Right lobe of liver (tissue), 6 donors: ENCODE results near the gene SPEF2. TPM values are rescaled to one million over a fixed set of nuclear protein-coding genes. Genes with fewer than 3 reads are reported as not detected.

Experiments
- ATAC-seq, 4 donors: fragments of 200-7000 bp; cut with Tn5 transposase; one replicate each; pipeline ENCODE4 v1.9.1; 2020; ENCODE audit warnings: mild to moderate bottlenecking in 4 of 4, moderate library complexity in 4 of 4
- DNase-seq, 3 donors: peaks; one replicate each; pipeline ENCODE4 v3.0.0-alpha.2; 2020
- H3K27ac ChIP-seq, 3 donors: fragments of 200-600 bp; one replicate each; pipeline ENCODE4 v1.8.0; 2022
- H3K27me3 ChIP-seq, 2 donors: fragments of 200-600 bp; one replicate each; pipeline ENCODE4 v1.8.0; 2022
- H3K36me3 ChIP-seq, 4 donors: fragments of 200-600 bp; sonication (generic) in 1 of 4; one replicate each; pipeline versions ENCODE4 v1.5.1 to v1.8.0; 2017 to 2022; ENCODE audit warnings: control low read depth in 1 of 4
- H3K4me1 ChIP-seq, 4 donors: fragments of 200-600 bp; sonication (generic) in 1 of 4; one replicate each; pipeline versions ENCODE4 v1.5.1 to v1.8.0; 2017 to 2022; ENCODE audit warnings: control low read depth in 1 of 4
- H3K4me3 ChIP-seq, 3 donors: fragments of 200-600 bp; one replicate each; pipeline ENCODE4 v1.8.0; 2022
- H3K9me3 ChIP-seq, 4 donors: fragments of 200-600 bp; sonication (generic) in 1 of 4; one replicate each; pipeline versions ENCODE4 v1.5.1 to v1.8.0; 2017 to 2022; ENCODE audit warnings: control low read depth in 1 of 4
- POLR2A ChIP-seq: fragments of 450-650 bp; IDR thresholded peaks from one replicate; pipeline ENCODE4 v1.6.1; 2017; ENCODE audit warnings: antibody characterized with exemption, mild to moderate bottlenecking
- WGBS: methylation state at CpG from one replicate; pipeline ENCODE4 v1.1.6; 2018; ENCODE audit warnings: low coverage, low lambda C conversion rate; ENCODE audit not compliant: insufficient coverage; ENCODE audit errors: missing lambda C conversion rate; 5-methylcytosine and 5-hydroxymethylcytosine counted together
- intact Hi-C, 2 donors: fragments of 100-400 bp; cut with DNase I; formaldehyde crosslinking; loops; one replicate each; pipeline versions ENCODE4 v1.11.2 to v1.14.1; 2022
- small RNA-seq, 2 experiments: library from RNA; depleted of rRNA; stranded (forward); fragments of <200 nt; gene quantifications; one replicate each; pipeline ENCODE3, GENCODE V24; 2016
- total RNA-seq, 6 experiments: library from RNA; depleted of rRNA in 2 of 6; stranded (reverse); fragments of >200 nt in 2 of 6; fragmentation: NEBNext Ultra II Directional in 3 of 6; extraction: Animal tissue kit (Norgen Biotek cat#: 25700) in 3 of 6; gene quantifications; one replicate each; pipeline versions ENCODE4 v1.1.0 to v1.2.4, GENCODE V29; 2016 to 2023
- TF ChIP-seq, protein P1 (sequence below), 4 donors: fragments of 200-600 bp in 3 of 4; fragments of 450-650 bp in 1 of 4; IDR thresholded peaks; one replicate each; pipeline versions ENCODE4 v1.5.1 to v1.8.0; 2016 to 2022; ENCODE audit warnings: antibody characterized with exemption in 4 of 4, mild to moderate bottlenecking in 2 of 4
- donor health status: DM: no; HTN: yes; CAD: no.
- donor health status: DM: no; HTN: no; CAD: no.
- donor health status: DM: no; HTN: no; CAD: no.
- donor health status: DM: no; HTN: yes; CAD: no.
- donor health status: DM: no; HTN: yes; CAD: no.

SPEF2 gene
- total RNA-seq, 6 experiments from 2014 or later = 0.74 to 3.3 (median 2.0) TPM

DNA sequence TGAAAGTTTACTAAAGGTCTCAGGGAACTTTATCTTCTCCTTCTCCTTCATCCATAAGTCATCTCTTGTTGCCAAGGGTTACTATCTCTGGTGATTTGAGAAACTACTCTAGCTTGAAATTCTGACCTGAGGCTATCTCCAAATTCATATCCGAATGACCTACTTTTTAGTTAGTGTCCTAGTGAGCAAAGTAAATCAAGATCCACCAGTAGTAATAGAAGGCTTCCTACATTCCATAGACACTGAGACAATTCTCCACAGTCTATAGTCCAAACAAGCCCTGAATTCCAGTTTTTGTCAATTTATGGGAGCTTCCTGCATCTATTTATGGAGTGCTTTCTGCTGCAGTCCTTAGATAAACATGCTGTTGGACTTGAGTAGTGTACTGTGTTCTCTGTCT, 244.1 kb downstream of the SPEF2 start:
- 80% methylated on average over 1 of the region's 1 CpG for WGBS
- intact Hi-C loops = no loop called here
- Histone ChIP-seq H3K27me3 (no peaks in the 10 kb centered on the region), H3K9me3 (no peaks in the 10 kb centered on the region), H3K36me3 (no peaks in the 10 kb centered on the region), H3K4me3 (no peak overlapping the region), H3K4me1 (no peaks in the 10 kb centered on the region), H3K27ac (no peak overlapping the region)
- TF ChIP-seq POLR2A = no peak
- TF ChIP-seq, protein P1, sequence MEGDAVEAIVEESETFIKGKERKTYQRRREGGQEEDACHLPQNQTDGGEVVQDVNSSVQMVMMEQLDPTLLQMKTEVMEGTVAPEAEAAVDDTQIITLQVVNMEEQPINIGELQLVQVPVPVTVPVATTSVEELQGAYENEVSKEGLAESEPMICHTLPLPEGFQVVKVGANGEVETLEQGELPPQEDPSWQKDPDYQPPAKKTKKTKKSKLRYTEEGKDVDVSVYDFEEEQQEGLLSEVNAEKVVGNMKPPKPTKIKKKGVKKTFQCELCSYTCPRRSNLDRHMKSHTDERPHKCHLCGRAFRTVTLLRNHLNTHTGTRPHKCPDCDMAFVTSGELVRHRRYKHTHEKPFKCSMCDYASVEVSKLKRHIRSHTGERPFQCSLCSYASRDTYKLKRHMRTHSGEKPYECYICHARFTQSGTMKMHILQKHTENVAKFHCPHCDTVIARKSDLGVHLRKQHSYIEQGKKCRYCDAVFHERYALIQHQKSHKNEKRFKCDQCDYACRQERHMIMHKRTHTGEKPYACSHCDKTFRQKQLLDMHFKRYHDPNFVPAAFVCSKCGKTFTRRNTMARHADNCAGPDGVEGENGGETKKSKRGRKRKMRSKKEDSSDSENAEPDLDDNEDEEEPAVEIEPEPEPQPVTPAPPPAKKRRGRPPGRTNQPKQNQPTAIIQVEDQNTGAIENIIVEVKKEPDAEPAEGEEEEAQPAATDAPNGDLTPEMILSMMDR (IDR thresholded peaks at IDR 0.05) = no peak
- no peak for DNase-seq
- no peak for ATAC-seq

GRCh38 chr5:35862126-35862525, 244.5 kb downstream of the SPEF2 start:
- Histone ChIP-seq H3K4me3 (no peak overlapping the region), H3K27me3 (no peaks in the 10 kb centered on the region), H3K4me1 (no peaks in the 10 kb centered on the region), H3K9me3 (no peaks in the 10 kb centered on the region), H3K27ac (no peak overlapping the region), H3K36me3 (no peaks in the 10 kb centered on the region)
- TF ChIP-seq, protein P1 (IDR thresholded peaks at IDR 0.05) = no peak
- no peak for TF ChIP-seq POLR2A
- 56% methylated on average over 1 of the region's 2 CpGs for WGBS
- DNase-seq (no peak), ATAC-seq (no peak)
- intact Hi-C loops = no loop called here

- no peak for ATAC-seq
- intact Hi-C loops = no loop called here
These were observed 245.5 kb downstream of the SPEF2 start for GRCh38 chr5:35863159-35863558.

More at GRCh38 chr5:35863159-35863558, 245.5 kb downstream of the SPEF2 start:
- 61% methylated on average over 3 of the region's 3 CpGs for whole genome bisulfite sequencing
- TF ChIP-seq, protein P1 (IDR thresholded peaks at IDR 0.05) = no peak
- no peak for TF ChIP-seq POLR2A
- Histone ChIP-seq H3K27me3 (no peaks in the 10 kb centered on the region), H3K27ac (no peak overlapping the region), H3K4me3 (no peak overlapping the region), H3K9me3 (no peaks in the 10 kb centered on the region), H3K36me3 (no peaks in the 10 kb centered on the region), H3K4me1 (no peaks in the 10 kb centered on the region)
- no peak for DNase-seq

Small RNA genes within 50 kb of the gene (small RNA-seq; reads per million reads assigned to genes)
- gene RNU7-130P = 0 reads per million in 2 experiments

Other genes starting within 250 kb of the SPEF2 start
- 1 to 10 TPM in 5 of 6 experiments, under 1 TPM in 1; 0.75 to 7.4 (median 2.2) TPM for gene IL7R, start 239.0 kb downstream of the SPEF2 start, total RNA-seq